DND-41 (cell line): ENCODE measurements around the gene INHBA.

Experiments used
- ATAC-seq: fragments of 200-7000 bp; cut with Tn5 transposase; 3 replicates; pipeline ENCODE4 v1.9.1; 2021; ENCODE audit warnings: low read depth; ENCODE audit not compliant: insufficient read depth
- DNase-seq: peaks from one replicate; pipeline ENCODE4 v3.0.0-alpha.2; 2020
- H2AFZ ChIP-seq: 2 replicates; pipeline ENCODE4 v1.6.0; 2012; ENCODE audit warnings: low read depth, low read length
- H3K27ac ChIP-seq: 2 replicates; pipeline ENCODE4 v1.5.1; 2012; ENCODE audit warnings: low read length, inconsistent platforms
- H3K27me3 ChIP-seq: fragments of 200-600 bp; sonication (generic); 2 replicates; pipeline ENCODE4 v1.6.0; 2012; ENCODE audit warnings: low read length, mild to moderate bottlenecking, inconsistent platforms; ENCODE audit not compliant: insufficient read depth, poor library complexity
- H3K36me3 ChIP-seq: 2 replicates; pipeline ENCODE4 v1.5.1; 2012; ENCODE audit warnings: low read length, inconsistent platforms; ENCODE audit not compliant: insufficient read depth
- H3K4me1 ChIP-seq: 2 replicates; pipeline ENCODE4 v1.5.1; 2012; ENCODE audit warnings: mild to moderate bottlenecking, low read length; ENCODE audit not compliant: insufficient read depth
- H3K4me2 ChIP-seq: 2 replicates; pipeline ENCODE4 v1.6.0; 2012; ENCODE audit warnings: mild to moderate bottlenecking, moderate library complexity, low read length, inconsistent platforms; ENCODE audit not compliant: insufficient read depth
- H3K4me3 ChIP-seq, 2 experiments: fragments of 200-600 bp in 1 of 2; shearing (Covaris generic) in 1 of 2; 2 replicates each; pipeline ENCODE4 v1.5.1; 2012 to 2016; ENCODE audit warnings: inconsistent platforms in 2 of 2, low read length in 2 of 2, mild to moderate bottlenecking in 2 of 2, low read depth in 1 of 2, moderate library complexity in 1 of 2
- H3K79me2 ChIP-seq: 2 replicates; pipeline ENCODE4 v1.6.0; 2012; ENCODE audit warnings: low read length, inconsistent platforms; ENCODE audit not compliant: insufficient read depth
- H3K9ac ChIP-seq: 2 replicates; pipeline ENCODE4 v1.6.0; 2012; ENCODE audit warnings: low read depth, mild to moderate bottlenecking, inconsistent platforms, low read length, moderate library complexity
- H3K9me3 ChIP-seq: 2 replicates; pipeline ENCODE4 v1.5.1; 2012; ENCODE audit warnings: low read length, moderate library complexity, mild to moderate bottlenecking, inconsistent platforms; ENCODE audit not compliant: insufficient read depth, severe bottlenecking
- H4K20me1 ChIP-seq: 2 replicates; pipeline ENCODE4 v1.6.0; 2012; ENCODE audit warnings: low read length; ENCODE audit not compliant: insufficient read depth
- EZH2 ChIP-seq: IDR thresholded peaks from 3 replicates; pipeline ENCODE4 v1.6.1; 2012; ENCODE audit warnings: borderline replicate concordance, low read depth, mild to moderate bottlenecking, moderate library complexity, low read length, inconsistent platforms; ENCODE audit not compliant: severe bottlenecking
- TF ChIP-seq, protein P1 (sequence below): IDR thresholded peaks from 2 replicates; pipeline ENCODE4 v1.5.1; 2012; ENCODE audit warnings: borderline replicate concordance, low read length, moderate library complexity, mild to moderate bottlenecking; ENCODE audit not compliant: poor library complexity, severe bottlenecking; ENCODE audit errors: extremely low read depth

The INHBA gene

DNA sequence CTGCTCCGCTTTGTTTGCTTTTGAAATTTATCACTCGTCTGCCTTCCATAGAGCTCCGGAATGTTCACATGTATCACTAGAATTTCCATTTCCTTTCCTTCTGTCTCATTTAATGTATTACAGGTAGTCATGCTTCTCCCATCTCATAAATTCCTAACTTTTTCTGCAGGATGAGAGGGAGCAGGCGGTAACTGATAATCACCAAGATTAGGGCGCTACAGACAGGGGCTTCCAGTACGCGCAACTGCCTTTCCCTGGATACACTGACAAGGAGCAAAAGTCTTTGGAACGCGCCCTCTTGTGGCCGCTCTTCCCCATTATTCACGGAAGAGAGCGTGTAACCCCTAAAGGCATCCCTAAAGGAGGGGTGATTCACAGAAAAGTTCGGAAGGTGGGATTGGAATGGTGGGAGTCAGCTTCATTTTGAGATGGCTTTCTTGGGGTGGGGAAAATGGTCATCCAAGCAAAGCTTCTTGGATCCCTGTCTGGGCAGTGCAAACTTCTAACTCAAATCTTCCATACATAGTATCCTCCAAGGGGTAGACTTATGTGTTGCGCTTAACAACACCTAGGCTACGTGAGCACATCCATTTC lies 6.5 kb downstream of the INHBA start:
- no peaks in the 10 kb centered on the region for H3K79me2 ChIP-seq
- no peaks in the 10 kb centered on the region for H3K9me3 ChIP-seq
- no peaks in the 10 kb centered on the region for H3K36me3 ChIP-seq
- H3K27me3 ChIP-seq, result peaks cover 23% of the 10 kb centered on the region
- DNase-seq (peak; percentile 17), ATAC-seq (peak; percentile 40; the same call in 1 of the 3 replicates)
- H4K20me1 ChIP-seq, result no peaks in the 10 kb centered on the region
- no peak overlapping the region for H3K4me3 ChIP-seq
- no peaks in the 10 kb centered on the region for H3K4me1 ChIP-seq
- no peak overlapping the region for H2AFZ ChIP-seq
- no peak for TF ChIP-seq EZH2
- TF ChIP-seq, protein P1, sequence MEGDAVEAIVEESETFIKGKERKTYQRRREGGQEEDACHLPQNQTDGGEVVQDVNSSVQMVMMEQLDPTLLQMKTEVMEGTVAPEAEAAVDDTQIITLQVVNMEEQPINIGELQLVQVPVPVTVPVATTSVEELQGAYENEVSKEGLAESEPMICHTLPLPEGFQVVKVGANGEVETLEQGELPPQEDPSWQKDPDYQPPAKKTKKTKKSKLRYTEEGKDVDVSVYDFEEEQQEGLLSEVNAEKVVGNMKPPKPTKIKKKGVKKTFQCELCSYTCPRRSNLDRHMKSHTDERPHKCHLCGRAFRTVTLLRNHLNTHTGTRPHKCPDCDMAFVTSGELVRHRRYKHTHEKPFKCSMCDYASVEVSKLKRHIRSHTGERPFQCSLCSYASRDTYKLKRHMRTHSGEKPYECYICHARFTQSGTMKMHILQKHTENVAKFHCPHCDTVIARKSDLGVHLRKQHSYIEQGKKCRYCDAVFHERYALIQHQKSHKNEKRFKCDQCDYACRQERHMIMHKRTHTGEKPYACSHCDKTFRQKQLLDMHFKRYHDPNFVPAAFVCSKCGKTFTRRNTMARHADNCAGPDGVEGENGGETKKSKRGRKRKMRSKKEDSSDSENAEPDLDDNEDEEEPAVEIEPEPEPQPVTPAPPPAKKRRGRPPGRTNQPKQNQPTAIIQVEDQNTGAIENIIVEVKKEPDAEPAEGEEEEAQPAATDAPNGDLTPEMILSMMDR, result peak; percentile 59
- no peak overlapping the region for H3K9ac ChIP-seq
- H3K27ac ChIP-seq, result no peak overlapping the region
- no peak overlapping the region for H3K4me2 ChIP-seq

GRCh38 chr7:41695661-41696322 lies 7.1 kb downstream of the INHBA start:
- H3K9ac ChIP-seq, result no peak overlapping the region
- no peaks in the 10 kb centered on the region for H3K9me3 ChIP-seq
- no peak overlapping the region for H3K4me3 ChIP-seq
- DNase-seq, result no peak
- H3K4me1 ChIP-seq, result no peaks in the 10 kb centered on the region
- TF ChIP-seq, protein P1, result no peak
- TF ChIP-seq EZH2, result no peak
- no peak overlapping the region for H2AFZ ChIP-seq
- no peaks in the 10 kb centered on the region for H4K20me1 ChIP-seq
- no peaks in the 10 kb centered on the region for H3K36me3 ChIP-seq
- no peaks in the 10 kb centered on the region for H3K79me2 ChIP-seq
- ATAC-seq, result no peak
- no peak overlapping the region for H3K4me2 ChIP-seq
- no peak overlapping the region for H3K27ac ChIP-seq
- H3K27me3 ChIP-seq, result peaks cover 18% of the 10 kb centered on the region

GRCh38 chr7:41694495-41694894 lies 8.4 kb downstream of the INHBA start:
- TF ChIP-seq, protein P1, result no peak
- TF ChIP-seq EZH2, result no peak
- H3K79me2 ChIP-seq, result no peaks in the 10 kb centered on the region
- H4K20me1 ChIP-seq, result no peaks in the 10 kb centered on the region
- no peak overlapping the region for H2AFZ ChIP-seq
- H3K4me2 ChIP-seq, result no peak overlapping the region
- H3K36me3 ChIP-seq, result no peaks in the 10 kb centered on the region
- H3K9ac ChIP-seq, result no peak overlapping the region
- H3K27me3 ChIP-seq, result peaks cover 10% of the 10 kb centered on the region
- no peak overlapping the region for H3K27ac ChIP-seq
- DNase-seq (no peak), ATAC-seq (no peak)
- no peaks in the 10 kb centered on the region for H3K9me3 ChIP-seq
- H3K4me1 ChIP-seq, result no peaks in the 10 kb centered on the region
- no peak overlapping the region for H3K4me3 ChIP-seq
